GM12878 (cell line): Measurements from ENCODE around the gene AKAP12. TPM values are rescaled to one million over a fixed set of nuclear protein-coding genes. Genes with fewer than 3 reads are reported as not detected.

Experiments
- ATAC-seq: fragments of 200-7000 bp; cut with Tn5 transposase; 3 replicates; pipeline ENCODE4 v1.9.1; 2020; ENCODE audit warnings: mild to moderate bottlenecking, moderate library complexity
- BruUV-seq: library from RNA; stranded (reverse); fragments of 400-500 nt; replicated peaks from 2 replicates; lab custom pipeline; 2021; lab: Mats Ljungman, UMichigan
- CTCF ChIA-PET: fragments of 300-600 bp; sonication (Branson Sonifier 250); formaldehyde crosslinking; extraction: SDS; loops from one replicate; lab custom pipeline; 2021; ENCODE audit warnings: inconsistent platforms; lab: Yijun Ruan, JAX
- POLR2A ChIA-PET: fragments of 350-600 bp; formaldehyde crosslinking; extraction: SDS; loops from one replicate; lab custom pipeline; 2021; ENCODE audit warnings: inconsistent platforms; lab: Charles Lee
- RAD21 ChIA-PET: fragments of 300-600 bp; sonication (Branson Sonifier 250); formaldehyde crosslinking; loops from one replicate; lab custom pipeline; 2023; ENCODE audit warnings: antibody characterized with exemption; ENCODE audit not compliant: unreplicated experiment; lab: Charles Lee
- SMC1A ChIA-PET: fragments of 300-600 bp; sonication (Branson Sonifier 250); formaldehyde crosslinking; loops from one replicate; lab custom pipeline; 2023; ENCODE audit not compliant: unreplicated experiment, uncharacterized antibody; lab: Charles Lee
- DNase-seq: peaks from one replicate; pipeline ENCODE4 v3.0.0-alpha.2; 2011; ENCODE audit warnings: low read depth, low spot score
- FAIRE-seq: peaks from 3 replicates; lab custom pipeline; 2011; peaks lifted over from hg19 to GRCh38; lab: Jason Lieb, UNC
- H2AFZ ChIP-seq: 2 replicates; pipeline ENCODE4 v1.6.0; 2011; ENCODE audit warnings: low read depth, low read length, control low read depth; ENCODE audit not compliant: control insufficient read depth
- H3K27ac ChIP-seq: 2 replicates; pipeline ENCODE4 v1.5.1; 2011; ENCODE audit warnings: control low read depth; ENCODE audit not compliant: control insufficient read depth, insufficient read depth
- H3K27me3 ChIP-seq, 2 experiments: replicated peaks in 1 of 2; 2 replicates each; pipeline versions ENCODE4 v1.6.0 to v1.6.1; 2011; ENCODE audit warnings: low read length in 1 of 2; ENCODE audit not compliant: control insufficient read depth in 2 of 2, insufficient read depth in 2 of 2
- H3K36me3 ChIP-seq, 2 experiments: 2 replicates each; pipeline ENCODE4 v1.5.1; 2011; ENCODE audit warnings: low read length in 1 of 2; ENCODE audit not compliant: control insufficient read depth in 2 of 2, insufficient read depth in 2 of 2
- H3K4me1 ChIP-seq: 2 replicates; pipeline ENCODE4 v1.6.1; 2011; ENCODE audit warnings: mild to moderate bottlenecking, low read length, moderate library complexity, mixed read lengths; ENCODE audit not compliant: control insufficient read depth, insufficient read depth
- H3K4me2 ChIP-seq: 2 replicates; pipeline ENCODE4 v1.6.0; 2011; ENCODE audit warnings: control low read depth; ENCODE audit not compliant: control insufficient read depth, insufficient read depth
- H3K4me3 ChIP-seq: fragments of 200-600 bp; sonication (generic); 2 replicates; pipeline ENCODE4 v1.5.1; 2016
- H3K79me2 ChIP-seq: 2 replicates; pipeline ENCODE4 v1.6.0; 2011; ENCODE audit warnings: low read length; ENCODE audit not compliant: control insufficient read depth, insufficient read depth
- H3K9ac ChIP-seq: 2 replicates; pipeline ENCODE4 v1.8.0; 2011; ENCODE audit warnings: low read length, control low read depth, mixed read lengths; ENCODE audit not compliant: control insufficient read depth, insufficient read depth
- H3K9me3 ChIP-seq: replicated peaks from 3 replicates; pipeline ENCODE4 v1.5.1; 2011; ENCODE audit warnings: mild to moderate bottlenecking, low read length; ENCODE audit not compliant: control insufficient read depth, insufficient read depth
- H4K20me1 ChIP-seq: 2 replicates; pipeline ENCODE4 v1.6.0; 2011; ENCODE audit not compliant: control insufficient read depth, insufficient read depth
- CEBPB ChIP-seq, 2 experiments: fragments of 150-350 bp in 1 of 2; IDR thresholded peaks; 2 replicates each; pipeline ENCODE4 v1.6.1; 2012 to 2014; ENCODE audit warnings: low read depth in 2 of 2, low read length in 2 of 2, borderline replicate concordance in 1 of 2, inconsistent platforms in 1 of 2
- CHD4 ChIP-seq: fragments of 200-600 bp; sonication (generic); IDR thresholded peaks from 2 replicates; pipeline ENCODE4 v1.6.1; 2016; ENCODE audit warnings: mild to moderate bottlenecking
- GABPA ChIP-seq: IDR thresholded peaks from 2 replicates; pipeline ENCODE4 v1.6.1; 2014; ENCODE audit warnings: antibody characterized with exemption, low read depth, mild to moderate bottlenecking, inconsistent platforms
- HDAC6 ChIP-seq: fragments of 200-600 bp; sonication (generic); IDR thresholded peaks from one replicate; pipeline ENCODE4 v1.8.0; 2017; ENCODE audit warnings: antibody characterized with exemption; ENCODE audit not compliant: unreplicated experiment
- KAT2A ChIP-seq: conservative IDR thresholded peaks from 2 replicates; pipeline ENCODE4 v1.6.1; 2011; ENCODE audit warnings: low read depth, low read length; ENCODE audit not compliant: control insufficient read depth
- MLLT1 ChIP-seq: fragments of 450-650 bp; IDR thresholded peaks from 2 replicates; pipeline ENCODE4 v1.6.1; 2016; ENCODE audit warnings: mild to moderate bottlenecking
- MYB ChIP-seq: fragments of 150-350 bp; IDR thresholded peaks from 2 replicates; pipeline ENCODE4 v1.6.1; 2014; ENCODE audit warnings: mild to moderate bottlenecking, low read depth, low read length, borderline replicate concordance
- NKRF ChIP-seq: fragments of 450-650 bp; conservative IDR thresholded peaks from 2 replicates; pipeline ENCODE4 v1.6.1; 2017; ENCODE audit warnings: mild to moderate bottlenecking, moderate library complexity
- SP1 ChIP-seq: IDR thresholded peaks from one replicate; pipeline ENCODE4 v1.6.1; 2011; ENCODE audit warnings: low read depth, low read length
- TCF12 ChIP-seq: IDR thresholded peaks from 2 replicates; pipeline ENCODE4 v1.6.1; 2011; ENCODE audit warnings: low read depth, mild to moderate bottlenecking, low read length
- ZBTB4 ChIP-seq: fragments of 450-650 bp; formaldehyde crosslinking; IDR thresholded peaks from 2 replicates; pipeline ENCODE4 v1.4.0; 2022; ENCODE audit warnings: mild to moderate bottlenecking, moderate library complexity
- WGBS: methylation state at CpG from one replicate; pipeline ENCODE4 v1.1.6; 2016; ENCODE audit warnings: low lambda C conversion rate; ENCODE audit not compliant: insufficient replicate concordance, insufficient coverage; ENCODE audit errors: missing lambda C conversion rate; 5-methylcytosine and 5-hydroxymethylcytosine counted together
- in situ Hi-C: fragments of 300-500 bp; cut with MboI; formaldehyde crosslinking; loops from 9 replicates; pipeline ENCODE4 v1.14.3; 2018; ENCODE audit warnings: mixed read lengths
- intact Hi-C: fragments of 100-400 bp; cut with micrococcal nuclease; formaldehyde crosslinking; loops from one replicate; pipeline ENCODE4 v1.14.2; 2022; ENCODE audit not compliant: unreplicated experiment
- polyA plus RNA-seq, 11 experiments: library from polyadenylated mRNA; depleted of rRNA in 4 of 11; unstranded in 6 of 11; stranded (reverse) in 5 of 11; fragments of >200 nt; fragmentation: Nextera tagmentation in 4 of 11; fragmentation: Illumina TruSeq in 1 of 11; extraction: Ambion mirVana in 4 of 11; extraction: Trizol in 1 of 11; gene quantifications; 1 replicate in 1 of 11; 2 replicates in 10 of 11; pipeline versions ENCODE4 v1.2.1 to v1.2.3, GENCODE V29; 2011 to 2016; ENCODE audit warnings: inconsistent platforms in 2 of 11, missing spikeins in 2 of 11, low read depth in 1 of 11
- total RNA-seq, 4 experiments: library from RNA; depleted of rRNA in 3 of 4; stranded (reverse); fragments of >200 nt in 3 of 4; fragmentation: Illumina TruSeq in 1 of 4; extraction: Trizol in 1 of 4; gene quantifications; 2 replicates each; pipeline versions ENCODE4 v1.2.1 to v1.2.3, GENCODE V29; 2013 to 2021

The AKAP12 gene
- total and polyA plus RNA-seq, 10 of the 15 experiments (the other 5 are each of a cell fraction or from before 2014, with no cell fraction given), result under 0.01 to 0.72 (median 0.06) TPM; not detected in 4

DNA sequence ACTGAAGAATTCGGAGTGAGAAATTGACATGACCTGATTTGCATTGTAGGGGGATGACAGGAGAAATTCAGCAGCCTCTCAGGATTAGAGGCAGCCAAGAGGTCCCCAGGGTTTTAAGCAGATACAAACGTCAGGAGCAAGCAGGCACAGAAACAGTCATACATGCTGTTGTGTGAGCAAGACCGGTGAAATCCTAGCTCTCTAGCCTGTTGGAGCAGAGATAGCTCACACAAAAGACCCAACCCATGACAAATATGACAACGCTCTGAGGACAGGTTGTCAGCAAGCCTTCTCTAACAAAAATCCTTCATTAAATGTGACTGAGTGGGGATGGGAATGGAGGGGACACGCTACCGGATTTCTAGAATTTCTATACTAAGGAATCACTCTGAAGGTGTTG, 23.0 kb upstream of the AKAP12 start:
- H3K4me2 ChIP-seq, result no peak overlapping the region
- DNase-seq (no peak), ATAC-seq (no peak), FAIRE-seq (no peak)
- no TSS peak for BruUV-seq
- WGBS, result 39% methylated on average over 6 of the region's 6 CpGs
- no peak overlapping the region for H2AFZ ChIP-seq
- TF ChIP-seq MYB, result no peak
- no peak for TF ChIP-seq HDAC6
- CTCF ChIA-PET, result interaction anchor here (0.6 to 1.3 kb wide), 2 partner anchors 13 to 109 kb away, joined by 3 to 4 read pairs; no protein-coding TSS in a partner anchor
- RAD21 ChIA-PET, result no interaction called here
- SMC1A ChIA-PET, result interaction anchor here (0.7 to 1.5 kb wide), 2 partner anchors 102 to 202 kb away, joined by 3 read pairs; no protein-coding TSS in a partner anchor
- no peak overlapping the region for H3K9ac ChIP-seq
- no peaks in the 10 kb centered on the region for H3K9me3 ChIP-seq
- no peaks in the 10 kb centered on the region for H4K20me1 ChIP-seq
- no peaks in the 10 kb centered on the region for H3K36me3 ChIP-seq
- H3K27ac ChIP-seq, result no peak overlapping the region
- H3K27me3 ChIP-seq, result no peaks in the 10 kb centered on the region
- intact Hi-C loops, result no loop called here
- POLR2A ChIA-PET, result no interaction called here
- in situ Hi-C loops, result no loop called here
- no peak overlapping the region for H3K4me3 ChIP-seq
- H3K4me1 ChIP-seq, result no peaks in the 10 kb centered on the region
- no peaks in the 10 kb centered on the region for H3K79me2 ChIP-seq

DNA sequence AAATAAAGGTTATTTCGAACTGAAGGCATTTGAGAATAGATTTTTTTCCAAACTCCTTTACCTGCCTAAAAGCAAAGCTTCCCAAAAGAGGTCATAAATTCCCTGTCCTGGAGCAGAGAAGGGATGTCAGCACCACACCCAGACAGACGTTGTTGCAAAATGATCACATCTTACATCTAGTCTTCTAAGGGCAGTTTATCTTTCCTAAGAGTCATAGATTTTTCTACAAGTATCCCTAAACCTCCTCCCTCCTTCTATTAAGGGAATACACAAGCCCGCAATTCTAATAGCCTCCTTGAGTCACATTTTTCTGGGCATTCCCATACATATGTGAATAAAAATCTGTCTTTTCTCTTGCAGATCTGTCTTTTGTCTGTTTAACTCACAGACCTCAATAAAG, 20.6 kb upstream of the AKAP12 start:
- TF ChIP-seq SP1 (no peak), CEBPB (IDR thresholded peaks at IDR 0.05; ENCODE audit: borderline replicate concordance in 1 of 2, low read depth in 2 of 2, low read length in 2 of 2) (no peak), MLLT1 (no peak), CHD4 (no peak), NKRF (no peak), KAT2A (no peak), TCF12 (no peak), ZBTB4 (CRISPR knock-in tag) (no peak), GABPA (no peak)
- in situ Hi-C loops, result no loop called here
- intact Hi-C loops, result no loop called here
- Histone ChIP-seq H2AFZ (no peak overlapping the region), H3K27ac (no peak overlapping the region), H3K4me1 (no peaks in the 10 kb centered on the region), H3K9me3 (no peaks in the 10 kb centered on the region), H3K9ac (no peak overlapping the region), H3K4me3 (no peak overlapping the region), H4K20me1 (no peaks in the 10 kb centered on the region), H3K79me2 (no peaks in the 10 kb centered on the region), H3K27me3 (no peaks in the 10 kb centered on the region), H3K36me3 (no peaks in the 10 kb centered on the region), H3K4me2 (no peak overlapping the region)
- RAD21 ChIA-PET, result no interaction called here
- SMC1A ChIA-PET, result no interaction called here
- DNase-seq (no peak), ATAC-seq (no peak), FAIRE-seq (no peak)
- POLR2A ChIA-PET, result no interaction called here
- no TSS peak for BruUV-seq
- CTCF ChIA-PET, result interaction anchor here (1.0 kb wide), 1 partner anchor 105 kb away, joined by 3 read pairs; no protein-coding TSS in a partner anchor
- 33% methylated on average over 3 of the region's 3 CpGs for WGBS
